ENCODE measurements around the gene SLC15A4.

DNA sequence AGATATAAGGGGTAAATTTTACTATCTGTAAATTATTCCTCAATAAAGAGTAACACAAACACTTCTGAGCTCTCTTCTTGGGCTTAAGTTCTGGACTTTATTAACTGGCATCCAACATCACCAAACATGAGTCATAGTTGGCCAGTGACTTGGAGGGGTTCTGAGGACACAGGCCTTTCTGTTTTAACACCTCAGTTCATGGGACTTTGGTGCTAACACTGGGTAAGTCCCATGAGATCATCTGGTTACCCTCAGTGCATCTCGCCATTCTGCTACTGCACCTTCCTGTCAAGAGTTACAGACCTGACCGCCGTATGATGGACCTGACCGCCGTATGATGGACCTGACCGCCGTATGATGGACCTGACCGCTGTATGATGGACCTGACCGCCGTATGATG lies 9.9 kb downstream of the SLC15A4 start:
- TF ChIP-seq CTCF (IDR thresholded peaks at IDR 0.05 in 8 of 11, conservative IDR thresholded peaks at IDR 0.05 in 3 of 11) (no peak), POLR2A (IDR thresholded peaks at IDR 0.05) (no peak)

Data from spleen (tissue), 7 donors.